ENCODE results near the gene ZNF669. TPM values are rescaled to one million over a fixed set of nuclear protein-coding genes. Genes with fewer than 3 reads are reported as not detected.

The ZNF669 gene
- total and polyA plus RNA-seq, 9 donors: 4.5 to 7.6 (median 6.2) TPM

GRCh38 chr1:247096544-247096943 lies 7.6 kb downstream of the ZNF669 start:
- peaks cover 26% of the 10 kb centered on the region for H3K36me3 ChIP-seq (ENCODE audit: control insufficient read depth, insufficient read depth, low read length)
- no peak overlapping the region for H3K4me3 ChIP-seq (ENCODE audit: low read length)
- H3K27ac ChIP-seq (ENCODE audit: low read length): no peak overlapping the region
- no peaks in the 10 kb centered on the region for H3K27me3 ChIP-seq (ENCODE audit: control insufficient read depth, insufficient read depth, low read length)
- 100% methylated on average over 2 of the region's 5 CpGs for WGBS (ENCODE audit: insufficient coverage)
- DNase-seq: no peak
- no peaks in the 10 kb centered on the region for H3K4me1 ChIP-seq (ENCODE audit: control insufficient read depth, insufficient read depth, low read length)
- H3K9me3 ChIP-seq (replicated peaks; ENCODE audit: control insufficient read depth, low read depth, low read length): peaks cover 18% of the 10 kb centered on the region

GRCh38 chr1:247096112-247096511 lies 8.0 kb downstream of the ZNF669 start:
- WGBS (ENCODE audit: insufficient coverage): 93% methylated on average over 2 of the region's 3 CpGs
- Histone ChIP-seq H3K27me3 (ENCODE audit: control insufficient read depth, insufficient read depth, low read length) (no peaks in the 10 kb centered on the region), H3K27ac (ENCODE audit: low read length) (no peak overlapping the region), H3K4me3 (ENCODE audit: low read length) (no peak overlapping the region), H3K4me1 (ENCODE audit: control insufficient read depth, insufficient read depth, low read length) (no peaks in the 10 kb centered on the region), H3K36me3 (ENCODE audit: control insufficient read depth, insufficient read depth, low read length) (peaks cover 25% of the 10 kb centered on the region), H3K9me3 (replicated peaks; ENCODE audit: control insufficient read depth, low read depth, low read length) (peaks cover 17% of the 10 kb centered on the region)
- no peak for DNase-seq

- Histone ChIP-seq H3K36me3 (ENCODE audit: control insufficient read depth, insufficient read depth, low read length) (no peaks in the 10 kb centered on the region), H3K4me3 (ENCODE audit: low read length) (no peak overlapping the region), H3K27ac (ENCODE audit: low read length) (no peak overlapping the region), H3K9me3 (replicated peaks; ENCODE audit: control insufficient read depth, low read depth, low read length) (no peaks in the 10 kb centered on the region), H3K4me1 (ENCODE audit: control insufficient read depth, insufficient read depth, low read length) (no peaks in the 10 kb centered on the region), H3K27me3 (ENCODE audit: control insufficient read depth, insufficient read depth, low read length) (no peaks in the 10 kb centered on the region)
- DNase-seq: no peak
- 91% methylated on average over 12 of the region's 14 CpGs for WGBS (ENCODE audit: insufficient coverage)
Observed at GRCh38 chr1:247090455-247090854, 13.7 kb downstream of the ZNF669 start.

GRCh38 chr1:247089616-247090375 lies 14.4 kb downstream of the ZNF669 start:
- Histone ChIP-seq H3K4me3 (ENCODE audit: low read length) (no peak overlapping the region), H3K9me3 (replicated peaks; ENCODE audit: control insufficient read depth, low read depth, low read length) (peaks cover 2% of the 10 kb centered on the region), H3K27me3 (ENCODE audit: control insufficient read depth, insufficient read depth, low read length) (no peaks in the 10 kb centered on the region), H3K36me3 (ENCODE audit: control insufficient read depth, insufficient read depth, low read length) (no peaks in the 10 kb centered on the region), H3K27ac (ENCODE audit: low read length) (no peak overlapping the region), H3K4me1 (ENCODE audit: control insufficient read depth, insufficient read depth, low read length) (no peaks in the 10 kb centered on the region)
- DNase-seq: no peak
- WGBS (ENCODE audit: insufficient coverage): 65% methylated on average over 17 of the region's 17 CpGs

- Histone ChIP-seq H3K27me3 (ENCODE audit: control insufficient read depth, insufficient read depth, low read length) (no peaks in the 10 kb centered on the region), H3K36me3 (ENCODE audit: control insufficient read depth, insufficient read depth, low read length) (no peaks in the 10 kb centered on the region)
- WGBS (ENCODE audit: insufficient coverage): 93% methylated on average over 3 of the region's 4 CpGs
Observed at GRCh38 chr1:247088967-247089366, 15.2 kb downstream of the ZNF669 start.

GRCh38 chr1:247087256-247087655 lies 16.9 kb downstream of the ZNF669 start:
- WGBS (ENCODE audit: insufficient coverage): 80% methylated on average over 1 of the region's 1 CpG

More at GRCh38 chr1:247088967-247089366, 15.2 kb downstream of the ZNF669 start:
- no peak overlapping the region for H3K4me3 ChIP-seq (ENCODE audit: low read length)
- no peak overlapping the region for H3K27ac ChIP-seq (ENCODE audit: low read length)
- no peaks in the 10 kb centered on the region for H3K4me1 ChIP-seq (ENCODE audit: control insufficient read depth, insufficient read depth, low read length)
- peaks cover 2% of the 10 kb centered on the region for H3K9me3 ChIP-seq (replicated peaks; ENCODE audit: control insufficient read depth, low read depth, low read length)
- DNase-seq: no peak

GRCh38 chr1:247085310-247085709 lies 18.8 kb downstream of the ZNF669 start:
- 77% methylated on average over 5 of the region's 8 CpGs for WGBS (ENCODE audit: insufficient coverage)
- Histone ChIP-seq H3K36me3 (ENCODE audit: control insufficient read depth, insufficient read depth, low read length) (no peaks in the 10 kb centered on the region), H3K27me3 (ENCODE audit: control insufficient read depth, insufficient read depth, low read length) (no peaks in the 10 kb centered on the region), H3K4me1 (ENCODE audit: control insufficient read depth, insufficient read depth, low read length) (no peaks in the 10 kb centered on the region), H3K27ac (ENCODE audit: low read length) (no peak overlapping the region), H3K4me3 (ENCODE audit: low read length) (no peak overlapping the region), H3K9me3 (replicated peaks; ENCODE audit: control insufficient read depth, low read depth, low read length) (peaks cover 2% of the 10 kb centered on the region)
- DNase-seq: no peak

More at GRCh38 chr1:247087256-247087655, 16.9 kb downstream of the ZNF669 start:
- no peak for DNase-seq
- no peaks in the 10 kb centered on the region for H3K36me3 ChIP-seq (ENCODE audit: control insufficient read depth, insufficient read depth, low read length)
- H3K27me3 ChIP-seq (ENCODE audit: control insufficient read depth, insufficient read depth, low read length): no peaks in the 10 kb centered on the region
- H3K27ac ChIP-seq (ENCODE audit: low read length): no peak overlapping the region
- no peak overlapping the region for H3K4me3 ChIP-seq (ENCODE audit: low read length)
- H3K9me3 ChIP-seq (replicated peaks; ENCODE audit: control insufficient read depth, low read depth, low read length): peaks cover 2% of the 10 kb centered on the region
- no peaks in the 10 kb centered on the region for H3K4me1 ChIP-seq (ENCODE audit: control insufficient read depth, insufficient read depth, low read length)

- H3K4me1 ChIP-seq (ENCODE audit: control insufficient read depth, insufficient read depth, low read length): no peaks in the 10 kb centered on the region
- no peaks in the 10 kb centered on the region for H3K27me3 ChIP-seq (ENCODE audit: control insufficient read depth, insufficient read depth, low read length)
- peaks cover 2% of the 10 kb centered on the region for H3K9me3 ChIP-seq (replicated peaks; ENCODE audit: control insufficient read depth, low read depth, low read length)
- no peaks in the 10 kb centered on the region for H3K36me3 ChIP-seq (ENCODE audit: control insufficient read depth, insufficient read depth, low read length)
- H3K27ac ChIP-seq (ENCODE audit: low read length): no peak overlapping the region
- 94% methylated on average over 8 of the region's 8 CpGs for WGBS (ENCODE audit: insufficient coverage)
- no peak overlapping the region for H3K4me3 ChIP-seq (ENCODE audit: low read length)
- DNase-seq: no peak
Observed at GRCh38 chr1:247084771-247085170, 19.4 kb downstream of the ZNF669 start.

GRCh38 chr1:247079141-247079874 lies 24.8 kb downstream of the ZNF669 start:
- WGBS (ENCODE audit: insufficient coverage): 47% methylated on average over 15 of the region's 23 CpGs
- peaks cover 5% of the 10 kb centered on the region for H3K27me3 ChIP-seq (ENCODE audit: control insufficient read depth, insufficient read depth, low read length)
- no peaks in the 10 kb centered on the region for H3K9me3 ChIP-seq (replicated peaks; ENCODE audit: control insufficient read depth, low read depth, low read length)
- H3K27ac ChIP-seq (ENCODE audit: low read length): peak overlapping the region; percentile 35
- no peaks in the 10 kb centered on the region for H3K36me3 ChIP-seq (ENCODE audit: control insufficient read depth, insufficient read depth, low read length)
- H3K4me1 ChIP-seq (ENCODE audit: control insufficient read depth, insufficient read depth, low read length): peaks cover 13% of the 10 kb centered on the region
- H3K4me3 ChIP-seq (ENCODE audit: low read length): peak overlapping the region; percentile 95
- no peak for DNase-seq
